HG03095 (cell line): ENCODE data around the gene LYVE1.

Experiments
- ATAC-seq: cut with Tn5 transposase; IDR thresholded peaks from one replicate; pipeline ENCODE4 v1.9.1; 2021; ENCODE audit warnings: moderate library complexity; ENCODE audit not compliant: unreplicated experiment

LYVE1 gene

GRCh38 chr11:10526974-10527918 is 41.2 kb downstream of the LYVE1 start:
- peak; percentile 68 for ATAC-seq

GRCh38 chr11:10524471-10524870 is 44.0 kb downstream of the LYVE1 start:
- ATAC-seq = no peak

- ATAC-seq = no peak
Measured at GRCh38 chr11:10522921-10523320, 45.5 kb downstream of the LYVE1 start.

GRCh38 chr11:10522276-10522675 is 46.2 kb downstream of the LYVE1 start:
- ATAC-seq = no peak

- ATAC-seq = no peak
Measured at GRCh38 chr11:10520562-10520961, 47.9 kb downstream of the LYVE1 start.

- ATAC-seq = no peak
Measured at GRCh38 chr11:10519630-10520029, 48.8 kb downstream of the LYVE1 start.

GRCh38 chr11:10518891-10519290 is 49.6 kb downstream of the LYVE1 start:
- no peak for ATAC-seq

GRCh38 chr11:10518123-10518522 is 50.3 kb downstream of the LYVE1 start:
- no peak for ATAC-seq

GRCh38 chr11:10515418-10515817 is 53.0 kb downstream of the LYVE1 start:
- ATAC-seq = no peak

- no peak for ATAC-seq
Measured at GRCh38 chr11:10514709-10515108, 53.8 kb downstream of the LYVE1 start.

- ATAC-seq = no peak
Measured at GRCh38 chr11:10514202-10514601, 54.3 kb downstream of the LYVE1 start.

GRCh38 chr11:10511181-10511621 is 57.3 kb downstream of the LYVE1 start:
- ATAC-seq = no peak
